Measurements from ENCODE around the gene VGF. TPM values are rescaled to one million over a fixed set of nuclear protein-coding genes. Genes with fewer than 3 reads are reported as not detected.

Gene VGF
- total RNA-seq, 4 donors from 2014 or later, result 1.3 to 2.3 TPM; not detected in 2

- intact Hi-C loops (cut with DNase I), result loop anchor here (10.0 kb wide), 1 partner anchor 268 kb away; the partner anchor contains the start of gene ACHE
- peaks cover 23 to 38% of the 10 kb centered on the region in 2 donors for H3K4me1 ChIP-seq
- TF ChIP-seq, protein P1, sequence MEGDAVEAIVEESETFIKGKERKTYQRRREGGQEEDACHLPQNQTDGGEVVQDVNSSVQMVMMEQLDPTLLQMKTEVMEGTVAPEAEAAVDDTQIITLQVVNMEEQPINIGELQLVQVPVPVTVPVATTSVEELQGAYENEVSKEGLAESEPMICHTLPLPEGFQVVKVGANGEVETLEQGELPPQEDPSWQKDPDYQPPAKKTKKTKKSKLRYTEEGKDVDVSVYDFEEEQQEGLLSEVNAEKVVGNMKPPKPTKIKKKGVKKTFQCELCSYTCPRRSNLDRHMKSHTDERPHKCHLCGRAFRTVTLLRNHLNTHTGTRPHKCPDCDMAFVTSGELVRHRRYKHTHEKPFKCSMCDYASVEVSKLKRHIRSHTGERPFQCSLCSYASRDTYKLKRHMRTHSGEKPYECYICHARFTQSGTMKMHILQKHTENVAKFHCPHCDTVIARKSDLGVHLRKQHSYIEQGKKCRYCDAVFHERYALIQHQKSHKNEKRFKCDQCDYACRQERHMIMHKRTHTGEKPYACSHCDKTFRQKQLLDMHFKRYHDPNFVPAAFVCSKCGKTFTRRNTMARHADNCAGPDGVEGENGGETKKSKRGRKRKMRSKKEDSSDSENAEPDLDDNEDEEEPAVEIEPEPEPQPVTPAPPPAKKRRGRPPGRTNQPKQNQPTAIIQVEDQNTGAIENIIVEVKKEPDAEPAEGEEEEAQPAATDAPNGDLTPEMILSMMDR (IDR thresholded peaks at IDR 0.05), result no peak
- TF ChIP-seq POLR2A (IDR thresholded peaks at IDR 0.05), result no peak
- H3K36me3 ChIP-seq, result peaks cover 14 to 15% of the 10 kb centered on the region in 2 donors
- no peak overlapping the region for H3K27ac ChIP-seq
- H3K27me3 ChIP-seq, result peaks cover 26% of the 10 kb centered on the region
- 6 to 9% methylated on average over 9 to 21 of the region's 74 CpGs for WGBS, 2 donors
- peak overlapping the region in 1 of 3 donors; percentile 17 for H3K4me3 ChIP-seq (replicated peaks in 1 of 3)
- DNase-seq, result peak; percentile 15 to 18
- H3K9me3 ChIP-seq, result no peaks in the 10 kb centered on the region
These were observed 2.7 kb downstream of the VGF start for GRCh38 chr7:101162551-101163278.

DNA sequence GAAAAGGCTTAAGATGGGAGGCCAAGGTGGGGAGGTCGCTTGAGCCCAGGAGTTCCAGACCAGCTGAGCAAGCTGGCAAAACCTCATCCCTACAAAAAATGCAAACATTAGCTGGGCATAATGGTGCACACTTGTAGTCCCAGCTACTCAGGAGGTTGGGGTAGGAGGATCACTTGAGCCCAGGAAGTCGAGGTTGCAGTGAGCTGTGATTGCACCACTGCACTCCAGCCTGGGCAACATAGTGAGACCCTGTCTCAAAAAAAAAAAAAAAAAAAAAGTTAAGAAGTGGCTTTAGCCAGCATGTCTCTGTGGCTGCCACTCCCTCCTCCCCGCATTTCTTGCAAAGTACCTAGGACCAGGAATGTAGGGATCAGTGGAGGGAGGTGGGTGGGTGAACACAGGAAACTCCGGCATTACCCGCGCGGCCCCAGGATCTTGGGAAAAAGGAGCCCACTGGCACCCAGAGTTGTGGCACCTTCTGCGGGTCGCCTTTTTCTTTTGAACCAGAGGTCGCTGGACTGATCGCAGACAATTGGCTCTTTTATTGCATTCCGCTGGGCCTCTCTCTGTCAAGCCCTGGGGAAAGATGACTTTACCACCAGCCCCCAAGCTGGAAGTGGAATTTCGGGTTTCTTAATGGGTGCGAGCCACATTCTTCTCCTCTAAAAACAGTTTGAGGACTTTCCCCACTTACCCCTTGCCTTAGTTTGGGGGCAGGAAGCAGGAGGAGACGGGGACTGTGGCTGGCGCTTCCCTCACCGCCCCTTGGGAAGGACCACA is 3.5 kb downstream of the VGF start:
- H3K36me3 ChIP-seq, result peaks cover 14 to 15% of the 10 kb centered on the region in 2 donors
- intact Hi-C loops (cut with DNase I), result loop anchor here (10.0 kb wide), 1 partner anchor 267 kb away; the partner anchor contains the start of gene ACHE
- H3K4me1 ChIP-seq, result peaks cover 23 to 38% of the 10 kb centered on the region in 2 donors
- peaks cover 26% of the 10 kb centered on the region for H3K27me3 ChIP-seq
- H3K4me3 ChIP-seq (replicated peaks in 1 of 3), result no peak overlapping the region
- no peak overlapping the region for H3K27ac ChIP-seq
- 81 to 83% methylated on average over 17 of the region's 17 CpGs for WGBS, 2 donors
- DNase-seq, result no peak
- TF ChIP-seq, protein P1 (IDR thresholded peaks at IDR 0.05), result no peak
- no peak for TF ChIP-seq POLR2A (IDR thresholded peaks at IDR 0.05)
- H3K9me3 ChIP-seq, result no peaks in the 10 kb centered on the region

GRCh38 chr7:101160910-101161309 is 4.5 kb downstream of the VGF start:
- TF ChIP-seq POLR2A (IDR thresholded peaks at IDR 0.05), result no peak
- TF ChIP-seq, protein P1 (IDR thresholded peaks at IDR 0.05), result no peak
- Histone ChIP-seq H3K27me3 (peaks cover 22% of the 10 kb centered on the region), H3K36me3 (peaks cover 14 to 15% of the 10 kb centered on the region in 2 donors), H3K27ac (no peak overlapping the region), H3K9me3 (no peaks in the 10 kb centered on the region), H3K4me1 (peaks cover 23 to 37% of the 10 kb centered on the region in 2 donors), H3K4me3 (replicated peaks in 1 of 3) (no peak overlapping the region)
- intact Hi-C loops (cut with DNase I), result loop anchor here (10.0 kb wide), 1 partner anchor 266 kb away; the partner anchor contains the start of gene ACHE
- no peak for DNase-seq

- Histone ChIP-seq H3K4me3 (replicated peaks in 1 of 3) (no peak overlapping the region), H3K9me3 (no peaks in the 10 kb centered on the region), H3K4me1 (peaks cover 20 to 34% of the 10 kb centered on the region in 2 donors), H3K27me3 (peaks cover 16% of the 10 kb centered on the region), H3K27ac (no peak overlapping the region), H3K36me3 (peaks cover 14 to 15% of the 10 kb centered on the region in 2 donors)
- DNase-seq, result no peak
- TF ChIP-seq, protein P1 (IDR thresholded peaks at IDR 0.05), result no peak
- no peak for TF ChIP-seq POLR2A (IDR thresholded peaks at IDR 0.05)
- 84 to 88% methylated on average over 31 of the region's 31 CpGs for WGBS, 2 donors
- intact Hi-C loops (cut with DNase I), result loop anchor here (10.0 kb wide), 1 partner anchor 265 kb away; the partner anchor contains the start of gene ACHE
These were observed 5.4 kb downstream of the VGF start for GRCh38 chr7:101159696-101160674.
